Stimulated activated CD4-positive, alpha-beta T cell treated with anti-CD3 and anti-CD28 coated beads, TNF-alpha, amount 100 ng/mL, for 4 hours (primary cell): ENCODE measurements around the gene ALKAL2.

Source experiments
- DNase-seq, 3 experiments: peaks; one replicate each; pipeline ENCODE4 v3.0.0-alpha.2; 2020; ENCODE audit warnings: low read depth in 3 of 3

ALKAL2 gene

GRCh38 chr2:290090-290722, 2.3 kb upstream of the ALKAL2 start:
- DNase-seq, result peak in 2 of 3 experiments; percentile 12 to 33

- DNase-seq, result no peak
Observed at GRCh38 chr2:289362-290089, 1.6 kb upstream of the ALKAL2 start.

- no peak for DNase-seq
Observed at GRCh38 chr2:288758-289361, 969 bp upstream of the ALKAL2 start.

- no peak for DNase-seq
Observed at GRCh38 chr2:287471-287885, 413 bp downstream of the ALKAL2 start.

GRCh38 chr2:286774-287392, 1.0 kb downstream of the ALKAL2 start:
- DNase-seq, result no peak

GRCh38 chr2:286035-286434, 1.9 kb downstream of the ALKAL2 start:
- DNase-seq, result no peak

- no peak for DNase-seq
Observed at GRCh38 chr2:285531-285930, 2.4 kb downstream of the ALKAL2 start.

- no peak for DNase-seq
Observed at GRCh38 chr2:284896-285492, 2.9 kb downstream of the ALKAL2 start.

GRCh38 chr2:283996-284794, 3.7 kb downstream of the ALKAL2 start:
- DNase-seq, result no peak

- DNase-seq, result no peak
Observed at GRCh38 chr2:282371-283263, 5.3 kb downstream of the ALKAL2 start.

- DNase-seq, result no peak
Observed at GRCh38 chr2:281381-281780, 6.5 kb downstream of the ALKAL2 start.

GRCh38 chr2:280650-281110, 7.2 kb downstream of the ALKAL2 start:
- no peak for DNase-seq

GRCh38 chr2:279956-280649, 7.8 kb downstream of the ALKAL2 start:
- no peak for DNase-seq

- DNase-seq, result no peak
Observed at GRCh38 chr2:279366-279765, 8.5 kb downstream of the ALKAL2 start.

GRCh38 chr2:278927-279320, 9.0 kb downstream of the ALKAL2 start:
- DNase-seq, result no peak

GRCh38 chr2:278312-278926, 9.5 kb downstream of the ALKAL2 start:
- DNase-seq, result no peak

GRCh38 chr2:275466-275865, 12.4 kb downstream of the ALKAL2 start:
- DNase-seq, result no peak

- DNase-seq, result no peak
Observed at GRCh38 chr2:274503-274902, 13.4 kb downstream of the ALKAL2 start.

GRCh38 chr2:273333-273732, 14.6 kb downstream of the ALKAL2 start:
- DNase-seq, result no peak
